ENCODE data around the gene GAS2.

Gene GAS2

DNA sequence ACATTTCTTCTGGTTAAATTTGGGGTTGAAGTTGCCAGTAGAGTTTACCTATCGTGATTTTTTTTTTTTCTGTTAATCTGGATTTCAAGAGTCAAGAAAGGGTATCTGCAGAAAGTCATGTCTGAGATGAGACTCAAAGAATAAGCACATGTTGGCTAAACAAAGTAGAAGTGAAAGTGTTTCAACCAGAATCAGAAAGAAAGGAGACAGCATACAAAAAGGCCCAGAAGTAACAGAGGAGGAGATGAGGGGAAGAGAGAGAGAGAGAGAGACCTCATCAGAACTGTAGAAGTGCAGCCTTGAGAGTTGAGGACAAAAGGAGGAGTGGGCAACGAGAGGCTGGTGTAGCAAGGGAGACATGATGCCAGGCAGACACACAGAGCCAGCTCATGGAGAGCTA, 108.3 kb downstream of the GAS2 start:
- no peak for DNase-seq (ENCODE audit: extremely low spot score)
- POLR2A ChIA-PET = no interaction called here
- no peak for TF ChIP-seq FOXM1 (IDR thresholded peaks at IDR 0.05; ENCODE audit: borderline replicate concordance)
- TF ChIP-seq, protein P1, sequence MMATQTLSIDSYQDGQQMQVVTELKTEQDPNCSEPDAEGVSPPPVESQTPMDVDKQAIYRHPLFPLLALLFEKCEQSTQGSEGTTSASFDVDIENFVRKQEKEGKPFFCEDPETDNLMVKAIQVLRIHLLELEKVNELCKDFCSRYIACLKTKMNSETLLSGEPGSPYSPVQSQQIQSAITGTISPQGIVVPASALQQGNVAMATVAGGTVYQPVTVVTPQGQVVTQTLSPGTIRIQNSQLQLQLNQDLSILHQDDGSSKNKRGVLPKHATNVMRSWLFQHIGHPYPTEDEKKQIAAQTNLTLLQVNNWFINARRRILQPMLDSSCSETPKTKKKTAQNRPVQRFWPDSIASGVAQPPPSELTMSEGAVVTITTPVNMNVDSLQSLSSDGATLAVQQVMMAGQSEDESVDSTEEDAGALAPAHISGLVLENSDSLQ (IDR thresholded peaks at IDR 0.05) = no peak
- TF ChIP-seq ARNT (IDR thresholded peaks at IDR 0.05) = no peak
- no peak for TF ChIP-seq ZNF384 (IDR thresholded peaks at IDR 0.05)
- TF ChIP-seq BHLHE40 (IDR thresholded peaks at IDR 0.05; ENCODE audit: borderline replicate concordance) = no peak
- TF ChIP-seq CTBP1 (IDR thresholded peaks at IDR 0.05; ENCODE audit: borderline replicate concordance) = no peak
- no peak for TF ChIP-seq ELF4 (IDR thresholded peaks at IDR 0.05)
- no peak for TF ChIP-seq NFRKB (IDR thresholded peaks at IDR 0.05)
- no peak for TF ChIP-seq LEF1 (IDR thresholded peaks at IDR 0.05; ENCODE audit: borderline replicate concordance)
- TF ChIP-seq TARDBP (IDR thresholded peaks at IDR 0.05) = no peak
- TF ChIP-seq SUZ12 (IDR thresholded peaks at IDR 0.05) = no peak
- CTCF ChIA-PET = no interaction called here

DNA sequence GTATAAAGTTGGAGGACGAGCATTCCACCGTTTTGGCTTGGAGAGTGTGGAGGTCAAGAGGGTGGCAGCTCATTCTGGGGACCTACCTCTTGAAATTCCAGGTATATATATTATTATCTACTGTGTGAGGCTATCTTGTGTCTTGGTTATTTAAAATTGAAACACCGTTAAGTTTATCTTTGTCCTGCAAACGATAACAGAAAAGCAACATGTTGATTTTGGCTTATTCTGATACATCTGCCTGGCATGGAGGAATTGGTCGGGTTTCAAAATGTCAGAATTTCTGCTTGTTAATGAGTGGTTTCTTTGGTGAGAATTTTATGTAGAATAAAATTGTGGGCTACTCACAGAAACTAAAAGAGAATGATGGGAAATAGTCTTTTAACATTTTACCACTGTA, 108.8 kb downstream of the GAS2 start:
- no peak for TF ChIP-seq FOXA1 (IDR thresholded peaks at IDR 0.05)
- TF ChIP-seq NFRKB (IDR thresholded peaks at IDR 0.05) = no peak
- no peak for TF ChIP-seq BHLHE40 (IDR thresholded peaks at IDR 0.05; ENCODE audit: borderline replicate concordance)
- no peak for TF ChIP-seq LEF1 (IDR thresholded peaks at IDR 0.05; ENCODE audit: borderline replicate concordance)
- no peak for TF ChIP-seq L3MBTL2 (conservative IDR thresholded peaks at IDR 0.05)
- no peak for DNase-seq (ENCODE audit: extremely low spot score)

DNA sequence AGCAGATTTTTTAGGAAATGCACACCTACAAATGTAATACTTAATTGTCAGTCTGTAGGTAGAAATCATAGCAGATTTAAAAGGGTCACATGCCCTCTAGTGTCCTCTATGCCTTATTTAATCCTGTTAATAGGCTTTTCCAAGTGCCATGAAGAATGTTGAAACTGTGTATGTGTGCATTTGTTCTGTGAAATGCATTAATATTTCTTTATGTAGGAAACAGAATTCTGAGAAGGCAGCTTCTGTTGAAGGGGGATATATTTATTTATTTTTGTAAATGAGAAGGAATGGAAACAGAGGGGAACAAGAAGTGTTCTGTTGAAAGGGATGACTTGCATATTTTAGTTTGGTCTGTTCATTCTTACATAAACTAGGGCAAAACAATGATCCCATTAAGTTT, 112.2 kb downstream of the GAS2 start:
- TF ChIP-seq LEF1 (IDR thresholded peaks at IDR 0.05; ENCODE audit: borderline replicate concordance) = no peak
- CTCF ChIA-PET = no interaction called here
- POLR2A ChIA-PET = no interaction called here
- no peak for DNase-seq (ENCODE audit: extremely low spot score)

More for the DNA sequence above, 108.8 kb downstream of the GAS2 start:
- ChIA-PET CTCF (no interaction called here), POLR2A (no interaction called here)

DNA sequence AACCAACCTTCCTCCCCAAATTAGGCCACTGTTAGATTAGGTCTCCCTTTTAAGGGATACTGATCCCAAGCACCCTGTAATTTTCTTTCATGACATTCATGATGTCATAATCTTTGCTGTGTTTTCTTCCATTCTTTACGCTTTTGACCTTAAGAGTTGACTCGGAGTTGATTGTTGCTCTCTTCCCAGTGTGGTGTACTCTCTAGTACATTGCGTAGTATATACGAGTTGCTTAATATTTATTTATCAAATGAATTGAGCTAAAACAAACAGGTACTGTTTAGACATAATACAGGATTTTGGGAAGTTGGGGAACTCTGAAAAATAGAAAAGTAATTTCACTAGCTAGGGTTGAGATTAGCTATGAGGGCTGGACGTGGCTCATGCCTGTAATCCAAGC, 113.4 kb downstream of the GAS2 start:
- TF ChIP-seq FOXK2 (IDR thresholded peaks at IDR 0.05) (no peak), ELF4 (IDR thresholded peaks at IDR 0.05) (no peak), SUZ12 (IDR thresholded peaks at IDR 0.05) (no peak), FOXA1 (IDR thresholded peaks at IDR 0.05) (no peak), TARDBP (IDR thresholded peaks at IDR 0.05) (no peak), HDGF (IDR thresholded peaks at IDR 0.05; ENCODE audit: borderline replicate concordance) (no peak), FOXM1 (IDR thresholded peaks at IDR 0.05; ENCODE audit: borderline replicate concordance) (no peak), SP1 (IDR thresholded peaks at IDR 0.05) (no peak), L3MBTL2 (conservative IDR thresholded peaks at IDR 0.05) (no peak), BHLHE40 (IDR thresholded peaks at IDR 0.05; ENCODE audit: borderline replicate concordance) (no peak), LEF1 (IDR thresholded peaks at IDR 0.05; ENCODE audit: borderline replicate concordance) (no peak), NFRKB (IDR thresholded peaks at IDR 0.05) (no peak), ZNF384 (IDR thresholded peaks at IDR 0.05) (no peak), ARNT (IDR thresholded peaks at IDR 0.05) (no peak)
- TF ChIP-seq, protein P1 (IDR thresholded peaks at IDR 0.05) = no peak
- ChIA-PET CTCF (no interaction called here), POLR2A (no interaction called here)
- DNase-seq (ENCODE audit: extremely low spot score) = no peak

DNA sequence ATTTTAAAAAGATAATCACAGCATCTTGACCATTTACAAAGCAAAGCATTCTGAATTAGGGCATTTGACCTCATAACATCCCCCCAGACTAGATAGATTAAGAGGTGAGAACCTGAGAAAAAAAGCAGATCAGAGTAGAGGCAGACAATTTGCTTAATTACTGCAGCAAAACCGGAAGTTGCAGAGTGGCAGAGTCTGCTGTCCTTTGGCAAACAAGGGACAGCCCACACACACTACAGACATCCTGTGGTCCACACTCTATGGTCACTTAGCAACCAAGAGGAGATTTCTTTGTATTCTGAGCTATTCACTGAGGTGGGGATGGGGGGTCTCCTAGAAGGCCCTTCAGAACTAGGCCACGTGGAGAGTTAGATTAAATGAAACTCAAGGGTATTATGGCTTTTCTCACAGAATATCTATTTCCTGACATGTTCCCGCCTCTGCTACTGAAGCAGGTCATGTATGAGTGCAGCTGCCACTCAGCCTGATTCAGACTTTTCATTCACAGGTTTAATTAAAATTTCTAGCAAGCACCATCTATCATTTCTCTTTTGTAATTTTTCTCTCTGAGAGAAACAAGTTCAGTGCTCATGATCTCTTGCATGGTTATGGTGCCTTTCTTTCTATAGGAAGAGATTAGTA, 114.7 kb downstream of the GAS2 start:
- ChIA-PET POLR2A (no interaction called here), CTCF (no interaction called here)
- no peak for DNase-seq (ENCODE audit: extremely low spot score)
- TF ChIP-seq NFRKB (IDR thresholded peaks at IDR 0.05) (no peak), FOXK2 (IDR thresholded peaks at IDR 0.05) (no peak), LEF1 (IDR thresholded peaks at IDR 0.05; ENCODE audit: borderline replicate concordance) (no peak), CTBP1 (IDR thresholded peaks at IDR 0.05; ENCODE audit: borderline replicate concordance) (no peak), BHLHE40 (IDR thresholded peaks at IDR 0.05; ENCODE audit: borderline replicate concordance) (no peak), ARNT (IDR thresholded peaks at IDR 0.05) (no peak), HDGF (IDR thresholded peaks at IDR 0.05; ENCODE audit: borderline replicate concordance) (no peak), FOXA1 (IDR thresholded peaks at IDR 0.05) (no peak), SUZ12 (IDR thresholded peaks at IDR 0.05) (no peak), TARDBP (IDR thresholded peaks at IDR 0.05) (no peak), SP1 (IDR thresholded peaks at IDR 0.05) (no peak), L3MBTL2 (conservative IDR thresholded peaks at IDR 0.05) (no peak), FOXM1 (IDR thresholded peaks at IDR 0.05; ENCODE audit: borderline replicate concordance) (no peak), ELF4 (IDR thresholded peaks at IDR 0.05) (no peak), ZNF384 (IDR thresholded peaks at IDR 0.05) (no peak)
- TF ChIP-seq, protein P1 (IDR thresholded peaks at IDR 0.05) = no peak

DNA sequence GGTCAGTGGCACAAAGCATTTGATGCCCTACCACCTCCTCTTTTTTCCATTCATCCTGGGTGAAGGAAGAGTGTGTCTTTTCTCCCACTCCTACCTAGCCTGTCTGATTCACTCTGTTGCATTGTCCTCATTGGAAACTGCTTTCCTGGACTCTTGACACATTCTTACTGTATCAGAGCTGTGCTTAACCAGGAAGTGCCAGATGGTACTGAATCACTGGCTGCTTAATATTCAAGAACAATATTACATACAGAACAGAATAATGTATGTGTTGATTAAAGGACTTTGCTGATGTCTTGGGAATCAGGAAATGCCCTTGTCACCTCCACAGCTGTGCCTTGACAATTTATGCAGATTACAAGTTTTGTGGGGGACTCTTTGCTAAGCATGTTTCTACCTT, 118.8 kb downstream of the GAS2 start:
- CTCF ChIA-PET = interaction anchor here (1.4 kb wide), 1 partner anchor 114 kb away, joined by 3 read pairs; no protein-coding TSS in a partner anchor
- TF ChIP-seq SUZ12 (IDR thresholded peaks at IDR 0.05) (no peak), FOXA1 (IDR thresholded peaks at IDR 0.05) (no peak), FOXK2 (IDR thresholded peaks at IDR 0.05) (no peak), TARDBP (IDR thresholded peaks at IDR 0.05) (no peak), CTBP1 (IDR thresholded peaks at IDR 0.05; ENCODE audit: borderline replicate concordance) (no peak), SP1 (IDR thresholded peaks at IDR 0.05) (no peak), L3MBTL2 (conservative IDR thresholded peaks at IDR 0.05) (no peak), ARNT (IDR thresholded peaks at IDR 0.05) (no peak), HDGF (IDR thresholded peaks at IDR 0.05; ENCODE audit: borderline replicate concordance) (no peak), BHLHE40 (IDR thresholded peaks at IDR 0.05; ENCODE audit: borderline replicate concordance) (no peak), ZNF384 (IDR thresholded peaks at IDR 0.05) (no peak), ELF4 (IDR thresholded peaks at IDR 0.05) (no peak), NFRKB (IDR thresholded peaks at IDR 0.05) (no peak), FOXM1 (IDR thresholded peaks at IDR 0.05; ENCODE audit: borderline replicate concordance) (no peak), LEF1 (IDR thresholded peaks at IDR 0.05; ENCODE audit: borderline replicate concordance) (no peak)
- TF ChIP-seq, protein P1 (IDR thresholded peaks at IDR 0.05) = no peak
- POLR2A ChIA-PET = no interaction called here
- DNase-seq (ENCODE audit: extremely low spot score) = no peak

All from HEK293T (cell line).